ENCODE data around the gene PTPDC1. TPM values are rescaled to one million over a fixed set of nuclear protein-coding genes. Genes with fewer than 3 reads are reported as not detected.

PTPDC1 gene
- total RNA-seq, 4 donors from 2014 or later: 4.3 to 11.4 (median 10.2) TPM

- in situ Hi-C loops (cut with MboI; ENCODE audit: low sequenced_read_pairs in 4 of 4) (no loop called here), intact Hi-C loops (cut with DNase I; ENCODE audit: low total_unique reads) (loop anchor here (10.0 kb wide), 1 partner anchor 80 kb away; no protein-coding TSS in a partner anchor)
- no peaks in the 10 kb centered on the region for H3K27me3 ChIP-seq
Measured at GRCh38 chr9:94135222-94135621, 51.0 kb downstream of the PTPDC1 start.

GRCh38 chr9:94139672-94140417 lies 55.6 kb downstream of the PTPDC1 start:
- TF ChIP-seq POLR2A (IDR thresholded peaks at IDR 0.05): no peak
- no peak for TF ChIP-seq CTCF (IDR thresholded peaks at IDR 0.05 in 4 of 5, conservative IDR thresholded peaks at IDR 0.05 in 1 of 5)
- ATAC-seq (peak; percentile 86 to 89), DNase-seq (peak; percentile 69 to 88)
- Histone ChIP-seq H3K36me3 (no peaks in the 10 kb centered on the region), H3K4me3 (peak overlapping the region; percentile 23 to 47 (median 34)), H3K27me3 (no peaks in the 10 kb centered on the region), H3K4me1 (peaks cover 26 to 46% of the 10 kb centered on the region in 2 donors), H3K27ac (peak overlapping the region; percentile 82 to 87 (median 84)), H3K9me3 (no peaks in the 10 kb centered on the region)
- in situ Hi-C loops (cut with MboI; ENCODE audit: low sequenced_read_pairs in 4 of 4): no loop called here
- intact Hi-C loops (cut with DNase I; ENCODE audit: low total_unique reads): loop anchor here (2.0 to 10.0 kb wide), 2 partner anchors 25 to 75 kb away; no protein-coding TSS in a partner anchor

More at GRCh38 chr9:94135222-94135621, 51.0 kb downstream of the PTPDC1 start:
- H3K4me1 ChIP-seq: peaks cover 25 to 42% of the 10 kb centered on the region in 2 donors
- H3K9me3 ChIP-seq: no peaks in the 10 kb centered on the region
- ATAC-seq (peak; percentile 82 to 87), DNase-seq (peak; percentile 42 to 72)
- TF ChIP-seq POLR2A (IDR thresholded peaks at IDR 0.05) (no peak), CTCF (IDR thresholded peaks at IDR 0.05 in 4 of 5, conservative IDR thresholded peaks at IDR 0.05 in 1 of 5) (no peak)
- no peak overlapping the region for H3K4me3 ChIP-seq
- H3K27ac ChIP-seq: peak overlapping the region; percentile 70 to 82 (median 76)
- H3K36me3 ChIP-seq: no peaks in the 10 kb centered on the region

GRCh38 chr9:94140418-94140780 lies 56.1 kb downstream of the PTPDC1 start:
- intact Hi-C loops (cut with DNase I; ENCODE audit: low total_unique reads): loop anchor here (2.0 kb wide), 1 partner anchor 24 kb away; no protein-coding TSS in a partner anchor
- DNase-seq: no peak
- H3K4me3 ChIP-seq: peak overlapping the region; percentile 23 to 47 (median 34)

More at GRCh38 chr9:94140418-94140780, 56.1 kb downstream of the PTPDC1 start:
- H3K27me3 ChIP-seq: no peaks in the 10 kb centered on the region
- TF ChIP-seq CTCF (IDR thresholded peaks at IDR 0.05 in 4 of 5, conservative IDR thresholded peaks at IDR 0.05 in 1 of 5) (no peak), POLR2A (IDR thresholded peaks at IDR 0.05) (no peak)
- ATAC-seq: no peak
- in situ Hi-C loops (cut with MboI; ENCODE audit: low sequenced_read_pairs in 4 of 4): no loop called here
- H3K27ac ChIP-seq: peak overlapping the region; percentile 82 to 87 (median 84)
- no peaks in the 10 kb centered on the region for H3K36me3 ChIP-seq
- no peaks in the 10 kb centered on the region for H3K9me3 ChIP-seq
- peaks cover 23 to 41% of the 10 kb centered on the region in 2 donors for H3K4me1 ChIP-seq
